ENCODE results near the gene RS1. TPM values are rescaled to one million over a fixed set of nuclear protein-coding genes. Genes with fewer than 3 reads are reported as not detected.
A peak's percentile ranks its signal among the peaks of the same experiment; 100 is the strongest.

RS1 gene
- not detected for total RNA-seq

DNA sequence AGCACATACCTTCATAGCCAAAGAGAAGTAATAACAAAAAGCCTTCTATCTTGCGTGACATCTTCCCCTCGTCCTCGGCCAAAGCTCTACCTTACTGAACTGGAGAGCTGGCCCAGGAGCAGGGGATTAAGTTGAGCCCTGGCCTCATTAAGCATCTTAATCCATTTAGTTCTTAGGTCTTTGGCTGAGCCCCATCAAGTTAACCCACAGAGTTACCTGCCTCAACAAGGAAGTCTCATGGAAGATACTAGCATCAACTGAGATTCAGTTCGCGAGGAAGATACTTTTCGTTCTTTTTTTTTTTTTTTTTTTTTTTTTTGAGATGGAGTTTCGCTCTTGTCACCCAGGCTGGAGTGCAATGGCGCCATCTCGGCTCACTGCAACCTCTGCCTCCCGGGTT lies at the start of gene RS1:
Gene RS1 (minus strand): TSS at position 101 of the 400 bp plus-strand sequence. CDS start 40 bp downstream, at position 61.
- Mint-ChIP-seq H3K27ac (no peak within 1 kb of the TSS), H3K9me3 (no peaks in the 10 kb centered on the region), H3K4me1 (no peaks in the 10 kb centered on the region), H3K4me3 (peak within 1 kb of the TSS; percentile 7), H3K36me3 (ENCODE audit: low read depth) (peaks cover 7% of the 10 kb centered on the region), H3K27me3 (no peaks in the 10 kb centered on the region)
- ATAC-seq (replicated peaks): no peak

DNA sequence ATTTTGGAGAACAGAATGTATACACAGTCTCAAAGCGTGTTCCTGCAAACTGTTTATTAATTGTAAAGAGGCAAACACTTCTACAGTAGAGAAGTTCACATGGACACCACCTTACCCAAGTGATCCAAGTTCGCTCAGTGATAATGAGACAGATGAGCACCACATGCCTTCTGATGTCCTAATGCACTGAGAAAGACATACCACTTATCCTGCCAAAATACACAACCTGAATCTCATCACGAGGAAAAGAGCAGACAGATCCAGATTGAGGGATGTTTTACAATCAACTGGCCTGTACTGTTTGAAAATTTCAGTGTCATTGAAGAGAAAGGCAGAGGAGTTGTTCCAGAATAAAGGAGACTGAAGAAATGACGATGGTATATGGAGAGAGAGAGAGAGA lies 47.9 kb upstream of the RS1 start:
- Mint-ChIP-seq H3K9me3 (no peaks in the 10 kb centered on the region), H3K36me3 (ENCODE audit: low read depth) (no peaks in the 10 kb centered on the region), H3K27ac (no peak overlapping the region), H3K4me3 (no peak overlapping the region), H3K27me3 (peaks cover 4% of the 10 kb centered on the region), H3K4me1 (no peaks in the 10 kb centered on the region)
- no peak for ATAC-seq (replicated peaks)

GRCh38 chrX:18714910-18715309 lies 43.0 kb upstream of the RS1 start:
- Mint-ChIP-seq H3K9me3 (no peaks in the 10 kb centered on the region), H3K36me3 (ENCODE audit: low read depth) (no peaks in the 10 kb centered on the region), H3K4me3 (no peak overlapping the region), H3K27me3 (peaks cover 4% of the 10 kb centered on the region), H3K27ac (no peak overlapping the region), H3K4me1 (no peaks in the 10 kb centered on the region)
- no peak for ATAC-seq (replicated peaks)

DNA sequence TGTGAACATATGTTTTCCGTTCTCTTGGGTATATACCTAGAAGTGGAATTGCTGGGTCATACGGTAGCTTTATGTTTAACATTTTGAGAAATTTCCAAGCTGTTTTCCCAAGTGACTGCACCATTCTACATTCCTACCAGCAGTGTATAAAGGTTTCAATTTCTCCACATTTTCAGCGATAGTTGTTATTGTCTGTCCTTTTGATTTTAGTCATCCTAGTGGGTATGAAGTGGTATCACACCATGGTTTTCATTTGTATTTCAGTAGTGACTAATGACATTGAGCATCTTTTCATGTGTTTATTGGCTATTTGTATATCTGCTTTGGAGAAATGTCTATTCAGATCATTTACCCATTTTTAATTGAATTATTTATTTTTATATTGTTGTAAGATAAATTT lies 37.9 kb upstream of the RS1 start:
- Mint-ChIP-seq H3K36me3 (ENCODE audit: low read depth) (no peaks in the 10 kb centered on the region), H3K4me3 (no peak overlapping the region), H3K27me3 (no peaks in the 10 kb centered on the region), H3K9me3 (no peaks in the 10 kb centered on the region), H3K4me1 (no peaks in the 10 kb centered on the region), H3K27ac (no peak overlapping the region)
- no peak for ATAC-seq (replicated peaks)

GRCh38 chrX:18707426-18708049 lies 35.6 kb upstream of the RS1 start, which contains the start of gene PPEF1:
Gene PPEF1, plus strand, starts transcription at chrX:18707645. Its CDS starts 136 bp downstream, at chrX:18707781.
- H3K4me3 Mint-ChIP-seq: no peak within 1 kb of the TSS
- H3K36me3 Mint-ChIP-seq (ENCODE audit: low read depth): no peaks in the 10 kb centered on the region
- no peak for ATAC-seq (replicated peaks)
- H3K27me3 Mint-ChIP-seq: no peaks in the 10 kb centered on the region
- no peak within 1 kb of the TSS for H3K27ac Mint-ChIP-seq
- no peaks in the 10 kb centered on the region for H3K9me3 Mint-ChIP-seq
- no peaks in the 10 kb centered on the region for H3K4me1 Mint-ChIP-seq

- Mint-ChIP-seq H3K36me3 (ENCODE audit: low read depth) (no peaks in the 10 kb centered on the region), H3K27me3 (peaks cover 5% of the 10 kb centered on the region), H3K27ac (no peak overlapping the region), H3K9me3 (no peaks in the 10 kb centered on the region), H3K4me1 (no peaks in the 10 kb centered on the region), H3K4me3 (no peak overlapping the region)
- no peak for ATAC-seq (replicated peaks)
These were observed 30.7 kb upstream of the RS1 start for GRCh38 chrX:18702362-18703195.

DNA sequence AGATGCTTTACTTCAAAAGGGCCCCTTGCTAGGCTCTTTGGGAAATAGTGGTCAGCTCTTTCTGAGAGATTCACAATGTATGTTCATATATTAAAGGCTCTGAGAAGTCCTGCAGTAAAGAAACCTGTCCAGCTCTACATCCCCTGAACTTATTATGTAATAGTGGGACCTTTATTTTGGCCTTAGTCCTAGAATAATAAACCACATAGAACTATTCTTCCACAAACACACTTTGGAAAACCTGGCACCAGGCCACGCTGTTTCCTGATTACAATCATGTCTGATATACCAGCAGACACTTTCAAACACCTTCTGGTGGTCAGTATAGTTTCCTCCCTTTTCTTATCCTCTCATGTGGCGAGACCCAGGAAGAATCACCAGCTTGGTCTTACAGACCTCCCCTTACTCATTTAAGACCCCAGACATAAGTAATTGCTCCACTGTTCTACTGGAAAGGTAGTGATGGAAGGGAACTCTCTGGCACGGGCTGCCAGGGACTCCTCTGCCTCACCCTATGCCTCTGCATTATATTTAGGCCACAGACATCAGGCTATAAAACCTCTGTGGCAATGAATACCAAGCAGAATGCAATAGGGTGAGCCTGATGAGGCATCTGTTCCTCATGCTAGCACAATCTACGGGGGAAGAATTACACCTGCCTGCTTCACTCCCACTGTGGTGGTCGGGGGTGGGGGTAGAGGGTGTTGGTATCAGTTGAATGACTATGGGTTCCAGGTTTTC lies 29.9 kb upstream of the RS1 start:
- Mint-ChIP-seq H3K4me3 (no peak overlapping the region), H3K27me3 (peaks cover 5% of the 10 kb centered on the region), H3K4me1 (no peaks in the 10 kb centered on the region), H3K9me3 (no peaks in the 10 kb centered on the region), H3K27ac (no peak overlapping the region), H3K36me3 (ENCODE audit: low read depth) (no peaks in the 10 kb centered on the region)
- no peak for ATAC-seq (replicated peaks)

DNA sequence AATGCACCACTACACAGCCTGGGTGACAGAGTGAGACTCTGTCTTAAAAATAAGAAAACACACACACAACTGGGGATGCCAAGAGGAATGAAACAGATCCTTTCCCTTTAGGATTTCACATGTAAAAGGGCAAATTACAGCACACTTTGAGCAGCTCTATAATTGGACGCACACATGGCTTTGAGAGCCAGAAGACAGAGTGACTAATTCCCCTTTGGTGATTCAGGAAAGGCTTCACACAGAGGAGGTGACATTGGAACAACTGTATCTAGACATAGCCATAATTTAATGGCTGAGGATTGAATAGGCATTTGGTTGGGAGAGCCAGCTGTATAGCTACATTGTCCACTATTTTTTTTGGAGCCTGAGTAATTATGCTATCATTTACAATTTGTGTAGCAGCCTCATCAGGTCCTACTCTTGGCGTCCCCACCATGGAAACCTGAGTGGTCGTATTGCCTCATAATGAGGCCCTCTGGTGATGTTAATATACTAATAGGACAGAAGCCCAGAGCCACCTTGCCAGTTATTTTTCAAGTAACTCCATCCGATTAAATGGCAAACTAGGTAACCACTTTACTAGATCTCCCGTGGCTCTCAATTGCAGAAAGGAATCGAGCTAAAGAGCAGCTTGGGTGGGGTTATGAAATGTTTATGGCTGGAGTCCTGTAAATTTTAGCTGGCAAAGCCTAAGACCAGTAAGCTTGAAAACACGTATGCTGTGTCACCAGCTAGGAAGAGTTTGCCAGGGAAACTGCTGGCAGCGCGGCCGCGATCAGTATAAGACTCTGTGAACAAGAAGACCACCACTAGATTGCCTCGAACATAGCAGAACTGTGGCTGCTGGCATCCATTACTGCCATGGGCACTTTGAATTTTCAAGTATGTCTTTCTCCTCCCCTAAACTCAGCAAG lies 27.1 kb upstream of the RS1 start:
- Mint-ChIP-seq H3K27me3 (peaks cover 5% of the 10 kb centered on the region), H3K27ac (no peak overlapping the region), H3K36me3 (ENCODE audit: low read depth) (no peaks in the 10 kb centered on the region), H3K9me3 (no peaks in the 10 kb centered on the region), H3K4me1 (no peaks in the 10 kb centered on the region), H3K4me3 (no peak overlapping the region)
- no peak for ATAC-seq (replicated peaks)

- no peak overlapping the region for H3K4me3 Mint-ChIP-seq
- no peak overlapping the region for H3K27ac Mint-ChIP-seq
- H3K36me3 Mint-ChIP-seq (ENCODE audit: low read depth): no peaks in the 10 kb centered on the region
- no peaks in the 10 kb centered on the region for H3K27me3 Mint-ChIP-seq
- no peaks in the 10 kb centered on the region for H3K9me3 Mint-ChIP-seq
- H3K4me1 Mint-ChIP-seq: no peaks in the 10 kb centered on the region
- no peak for ATAC-seq (replicated peaks)
These were observed 24.7 kb upstream of the RS1 start for GRCh38 chrX:18696653-18697052.

DNA sequence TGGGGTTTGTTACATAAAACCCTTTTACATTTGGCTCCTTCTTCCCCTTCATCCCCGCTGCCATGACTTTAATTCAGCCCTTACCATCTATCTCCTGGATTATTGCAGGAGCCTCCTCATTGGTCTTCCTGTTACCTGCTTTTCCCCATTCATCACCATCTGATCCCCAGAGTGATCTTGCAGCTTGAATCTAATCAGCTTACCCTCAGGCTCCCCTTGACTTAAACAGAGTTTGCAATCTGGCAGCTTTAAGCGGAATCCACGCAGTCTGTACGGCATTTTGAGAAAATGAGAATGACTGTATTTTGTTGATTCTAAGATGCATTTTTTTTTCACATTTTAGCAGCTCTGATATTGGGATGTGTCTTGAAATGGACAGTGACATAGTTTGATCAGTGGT lies 20.6 kb upstream of the RS1 start:
- no peak for ATAC-seq (replicated peaks)
- Mint-ChIP-seq H3K27ac (no peak overlapping the region), H3K36me3 (ENCODE audit: low read depth) (no peaks in the 10 kb centered on the region), H3K4me3 (no peak overlapping the region), H3K9me3 (no peaks in the 10 kb centered on the region), H3K4me1 (no peaks in the 10 kb centered on the region), H3K27me3 (no peaks in the 10 kb centered on the region)

- Mint-ChIP-seq H3K36me3 (ENCODE audit: low read depth) (no peaks in the 10 kb centered on the region), H3K4me1 (no peaks in the 10 kb centered on the region), H3K9me3 (no peaks in the 10 kb centered on the region), H3K27me3 (no peaks in the 10 kb centered on the region), H3K27ac (no peak overlapping the region), H3K4me3 (no peak overlapping the region)
- no peak for ATAC-seq (replicated peaks)
These were observed 19.5 kb upstream of the RS1 start for GRCh38 chrX:18691431-18691830.

DNA sequence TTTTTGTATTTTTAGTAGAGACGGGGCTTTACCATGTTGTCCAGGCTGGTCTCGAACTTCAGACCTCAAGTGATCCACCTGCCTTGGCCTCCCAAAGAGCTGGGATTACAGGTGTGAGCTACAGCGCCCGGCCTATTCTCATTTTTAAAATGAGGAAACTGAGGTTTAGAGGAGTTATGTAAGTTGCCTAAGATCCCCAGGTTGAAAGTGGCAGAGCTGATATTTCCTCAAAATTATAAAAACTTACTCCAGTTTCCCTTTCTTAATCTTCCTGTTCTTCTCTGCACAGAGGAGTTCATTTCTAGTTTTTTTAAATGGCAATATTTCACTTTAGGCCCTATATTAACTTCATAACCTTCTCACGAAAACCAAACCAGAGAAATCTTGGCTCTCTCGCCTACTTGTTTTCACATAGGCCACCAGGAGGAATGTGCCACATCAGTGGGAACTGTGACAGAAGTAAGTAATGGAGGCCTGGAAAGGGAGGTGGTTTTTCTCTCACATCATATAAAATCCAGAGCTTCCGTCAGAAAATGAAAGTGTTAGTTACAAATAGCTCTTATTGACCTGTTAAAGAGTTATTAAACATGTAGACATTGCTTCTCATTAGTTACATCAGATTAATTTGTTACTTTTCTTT lies 16.1 kb upstream of the RS1 start:
- no peaks in the 10 kb centered on the region for H3K4me1 Mint-ChIP-seq
- no peak overlapping the region for H3K27ac Mint-ChIP-seq
- ATAC-seq (replicated peaks): no peak
- H3K36me3 Mint-ChIP-seq (ENCODE audit: low read depth): no peaks in the 10 kb centered on the region
- no peaks in the 10 kb centered on the region for H3K27me3 Mint-ChIP-seq
- H3K4me3 Mint-ChIP-seq: no peak overlapping the region
- no peaks in the 10 kb centered on the region for H3K9me3 Mint-ChIP-seq

GRCh38 chrX:18682979-18683387 lies 11.1 kb upstream of the RS1 start:
- H3K27ac Mint-ChIP-seq: no peak overlapping the region
- no peaks in the 10 kb centered on the region for H3K36me3 Mint-ChIP-seq (ENCODE audit: low read depth)
- no peak for ATAC-seq (replicated peaks)
- no peak overlapping the region for H3K4me3 Mint-ChIP-seq
- no peaks in the 10 kb centered on the region for H3K4me1 Mint-ChIP-seq
- no peaks in the 10 kb centered on the region for H3K27me3 Mint-ChIP-seq
- no peaks in the 10 kb centered on the region for H3K9me3 Mint-ChIP-seq

DNA sequence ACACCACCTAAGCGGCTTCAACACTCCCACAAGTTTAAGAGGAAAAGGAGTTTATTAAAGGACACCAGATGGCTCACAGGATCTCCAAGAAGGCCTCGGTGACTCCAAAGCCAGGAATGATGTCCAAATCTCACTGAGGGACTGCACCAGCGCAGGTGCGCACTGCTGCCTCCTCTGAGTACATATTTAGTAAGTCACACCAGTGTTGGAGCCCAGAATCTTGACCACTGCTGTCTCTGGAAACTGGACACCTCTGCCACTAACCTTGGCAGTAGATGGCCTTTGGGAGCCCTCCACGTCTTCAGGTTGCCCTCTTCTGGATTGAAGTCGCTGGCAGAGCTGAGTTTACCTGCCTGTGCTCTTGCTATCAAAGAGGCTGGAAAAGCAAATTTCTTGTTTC lies 10.1 kb upstream of the RS1 start:
- H3K4me1 Mint-ChIP-seq: no peaks in the 10 kb centered on the region
- ATAC-seq (replicated peaks): no peak
- H3K9me3 Mint-ChIP-seq: no peaks in the 10 kb centered on the region
- H3K36me3 Mint-ChIP-seq (ENCODE audit: low read depth): no peaks in the 10 kb centered on the region
- H3K27me3 Mint-ChIP-seq: no peaks in the 10 kb centered on the region
- H3K4me3 Mint-ChIP-seq: no peak overlapping the region
- no peak overlapping the region for H3K27ac Mint-ChIP-seq
